ENCODE results near the gene TMEM242. TPM values are rescaled to one million over a fixed set of nuclear protein-coding genes. Genes with fewer than 3 reads are reported as not detected.

Gene TMEM242
- polyA plus RNA-seq, 1 of the 3 experiments (the other 2 are of a cell fraction) = 7.4 TPM

DNA sequence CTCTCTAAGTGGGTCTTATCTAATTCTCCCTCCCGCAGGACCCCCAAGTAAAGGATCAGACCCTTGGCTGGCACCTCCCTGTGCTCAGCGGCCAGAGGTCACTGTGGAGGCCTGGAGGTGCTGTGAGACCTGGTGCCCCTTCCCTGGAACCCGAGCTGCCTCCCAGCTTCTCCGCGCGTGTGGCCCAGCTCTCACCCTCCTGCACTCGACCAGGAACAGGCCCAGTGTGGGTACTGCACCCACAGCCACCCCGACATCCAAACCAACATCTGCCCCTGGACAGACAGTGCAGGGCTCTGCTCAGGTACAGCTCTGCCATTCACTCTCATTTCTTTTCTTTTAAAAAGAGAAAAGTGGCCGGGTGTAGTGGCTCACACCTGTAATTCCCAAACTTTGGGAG lies 42.4 kb downstream of the TMEM242 start:
- no peak for DNase-seq

More for the DNA sequence above, 42.4 kb downstream of the TMEM242 start:
- H3K4me3 ChIP-seq (ENCODE audit: low read depth in 2 of 2, low read length in 1 of 2) = no peak overlapping the region
- no peaks in the 10 kb centered on the region for H4K20me1 ChIP-seq (ENCODE audit: insufficient read depth)
- no peak overlapping the region for H3K9ac ChIP-seq
- no peak for TF ChIP-seq RCOR1 (IDR thresholded peaks at IDR 0.05; ENCODE audit: low read length)
- TF ChIP-seq, protein P1, sequence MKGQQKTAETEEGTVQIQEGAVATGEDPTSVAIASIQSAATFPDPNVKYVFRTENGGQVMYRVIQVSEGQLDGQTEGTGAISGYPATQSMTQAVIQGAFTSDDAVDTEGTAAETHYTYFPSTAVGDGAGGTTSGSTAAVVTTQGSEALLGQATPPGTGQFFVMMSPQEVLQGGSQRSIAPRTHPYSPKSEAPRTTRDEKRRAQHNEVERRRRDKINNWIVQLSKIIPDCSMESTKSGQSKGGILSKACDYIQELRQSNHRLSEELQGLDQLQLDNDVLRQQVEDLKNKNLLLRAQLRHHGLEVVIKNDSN (IDR thresholded peaks at IDR 0.05; ENCODE audit: borderline replicate concordance, low read depth) = no peak
- TF ChIP-seq SMC3 (IDR thresholded peaks at IDR 0.05; ENCODE audit: low read depth, low read length) = no peak
- TF ChIP-seq GABPA (IDR thresholded peaks at IDR 0.05; ENCODE audit: low read depth) = no peak
- TF ChIP-seq, protein P2, sequence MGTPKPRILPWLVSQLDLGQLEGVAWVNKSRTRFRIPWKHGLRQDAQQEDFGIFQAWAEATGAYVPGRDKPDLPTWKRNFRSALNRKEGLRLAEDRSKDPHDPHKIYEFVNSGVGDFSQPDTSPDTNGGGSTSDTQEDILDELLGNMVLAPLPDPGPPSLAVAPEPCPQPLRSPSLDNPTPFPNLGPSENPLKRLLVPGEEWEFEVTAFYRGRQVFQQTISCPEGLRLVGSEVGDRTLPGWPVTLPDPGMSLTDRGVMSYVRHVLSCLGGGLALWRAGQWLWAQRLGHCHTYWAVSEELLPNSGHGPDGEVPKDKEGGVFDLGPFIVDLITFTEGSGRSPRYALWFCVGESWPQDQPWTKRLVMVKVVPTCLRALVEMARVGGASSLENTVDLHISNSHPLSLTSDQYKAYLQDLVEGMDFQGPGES (IDR thresholded peaks at IDR 0.05; ENCODE audit: low read depth, low read length) = no peak
- TF ChIP-seq, protein P3, sequence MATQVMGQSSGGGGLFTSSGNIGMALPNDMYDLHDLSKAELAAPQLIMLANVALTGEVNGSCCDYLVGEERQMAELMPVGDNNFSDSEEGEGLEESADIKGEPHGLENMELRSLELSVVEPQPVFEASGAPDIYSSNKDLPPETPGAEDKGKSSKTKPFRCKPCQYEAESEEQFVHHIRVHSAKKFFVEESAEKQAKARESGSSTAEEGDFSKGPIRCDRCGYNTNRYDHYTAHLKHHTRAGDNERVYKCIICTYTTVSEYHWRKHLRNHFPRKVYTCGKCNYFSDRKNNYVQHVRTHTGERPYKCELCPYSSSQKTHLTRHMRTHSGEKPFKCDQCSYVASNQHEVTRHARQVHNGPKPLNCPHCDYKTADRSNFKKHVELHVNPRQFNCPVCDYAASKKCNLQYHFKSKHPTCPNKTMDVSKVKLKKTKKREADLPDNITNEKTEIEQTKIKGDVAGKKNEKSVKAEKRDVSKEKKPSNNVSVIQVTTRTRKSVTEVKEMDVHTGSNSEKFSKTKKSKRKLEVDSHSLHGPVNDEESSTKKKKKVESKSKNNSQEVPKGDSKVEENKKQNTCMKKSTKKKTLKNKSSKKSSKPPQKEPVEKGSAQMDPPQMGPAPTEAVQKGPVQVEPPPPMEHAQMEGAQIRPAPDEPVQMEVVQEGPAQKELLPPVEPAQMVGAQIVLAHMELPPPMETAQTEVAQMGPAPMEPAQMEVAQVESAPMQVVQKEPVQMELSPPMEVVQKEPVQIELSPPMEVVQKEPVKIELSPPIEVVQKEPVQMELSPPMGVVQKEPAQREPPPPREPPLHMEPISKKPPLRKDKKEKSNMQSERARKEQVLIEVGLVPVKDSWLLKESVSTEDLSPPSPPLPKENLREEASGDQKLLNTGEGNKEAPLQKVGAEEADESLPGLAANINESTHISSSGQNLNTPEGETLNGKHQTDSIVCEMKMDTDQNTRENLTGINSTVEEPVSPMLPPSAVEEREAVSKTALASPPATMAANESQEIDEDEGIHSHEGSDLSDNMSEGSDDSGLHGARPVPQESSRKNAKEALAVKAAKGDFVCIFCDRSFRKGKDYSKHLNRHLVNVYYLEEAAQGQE (IDR thresholded peaks at IDR 0.05; ENCODE audit: low read depth, low read length) = no peak
- no peak for TF ChIP-seq MXI1 (IDR thresholded peaks at IDR 0.05; ENCODE audit: low read depth, low read length)
- no peak for TF ChIP-seq TCF12 (IDR thresholded peaks at IDR 0.05)
- TF ChIP-seq, protein P4, sequence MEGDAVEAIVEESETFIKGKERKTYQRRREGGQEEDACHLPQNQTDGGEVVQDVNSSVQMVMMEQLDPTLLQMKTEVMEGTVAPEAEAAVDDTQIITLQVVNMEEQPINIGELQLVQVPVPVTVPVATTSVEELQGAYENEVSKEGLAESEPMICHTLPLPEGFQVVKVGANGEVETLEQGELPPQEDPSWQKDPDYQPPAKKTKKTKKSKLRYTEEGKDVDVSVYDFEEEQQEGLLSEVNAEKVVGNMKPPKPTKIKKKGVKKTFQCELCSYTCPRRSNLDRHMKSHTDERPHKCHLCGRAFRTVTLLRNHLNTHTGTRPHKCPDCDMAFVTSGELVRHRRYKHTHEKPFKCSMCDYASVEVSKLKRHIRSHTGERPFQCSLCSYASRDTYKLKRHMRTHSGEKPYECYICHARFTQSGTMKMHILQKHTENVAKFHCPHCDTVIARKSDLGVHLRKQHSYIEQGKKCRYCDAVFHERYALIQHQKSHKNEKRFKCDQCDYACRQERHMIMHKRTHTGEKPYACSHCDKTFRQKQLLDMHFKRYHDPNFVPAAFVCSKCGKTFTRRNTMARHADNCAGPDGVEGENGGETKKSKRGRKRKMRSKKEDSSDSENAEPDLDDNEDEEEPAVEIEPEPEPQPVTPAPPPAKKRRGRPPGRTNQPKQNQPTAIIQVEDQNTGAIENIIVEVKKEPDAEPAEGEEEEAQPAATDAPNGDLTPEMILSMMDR (IDR thresholded peaks at IDR 0.05) = no peak
- TF ChIP-seq ELF1 (IDR thresholded peaks at IDR 0.05) = no peak
- no peak for TF ChIP-seq RXRA (IDR thresholded peaks at IDR 0.05; ENCODE audit: borderline replicate concordance, low read depth)
- TF ChIP-seq TEAD4 (IDR thresholded peaks at IDR 0.05; ENCODE audit: borderline replicate concordance, insufficient read depth) = no peak
- TF ChIP-seq, protein P5, sequence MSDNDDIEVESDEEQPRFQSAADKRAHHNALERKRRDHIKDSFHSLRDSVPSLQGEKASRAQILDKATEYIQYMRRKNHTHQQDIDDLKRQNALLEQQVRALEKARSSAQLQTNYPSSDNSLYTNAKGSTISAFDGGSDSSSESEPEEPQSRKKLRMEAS (IDR thresholded peaks at IDR 0.05; ENCODE audit: low read depth) = no peak
- H3K36me3 ChIP-seq (replicated peaks in 1 of 2; ENCODE audit: control insufficient read depth in 1 of 2, insufficient read depth in 2 of 2, low read length in 1 of 2) = no peaks in the 10 kb centered on the region
- no peaks in the 10 kb centered on the region; a peak in 1 of 4 replicates for H3K4me1 ChIP-seq (ENCODE audit: control insufficient read depth in 1 of 2, insufficient read depth in 2 of 2, low read depth in 1 of 2, low read length in 1 of 2)
- H3K27ac ChIP-seq (ENCODE audit: low read depth in 2 of 2, low read length in 1 of 2) = no peak overlapping the region
- POLR2A ChIA-PET = no interaction called here
- no CpG with 5 or more reads among the region's 9 CpGs for WGBS (ENCODE audit: low lambda C conversion rate)
- no peaks in the 10 kb centered on the region for H3K79me2 ChIP-seq (ENCODE audit: insufficient read depth)
- CTCF ChIA-PET = no interaction called here
- H2AFZ ChIP-seq (ENCODE audit: low read depth) = no peak overlapping the region
- H3K9me3 ChIP-seq = no peaks in the 10 kb centered on the region
- no peaks in the 10 kb centered on the region for H3K27me3 ChIP-seq (ENCODE audit: insufficient read depth)
- H3F3A ChIP-seq (replicated peaks; ENCODE audit: insufficient read depth) = no peaks in the 10 kb centered on the region
- H3K4me2 ChIP-seq = no peak overlapping the region
- H3K9me2 ChIP-seq = no peaks in the 10 kb centered on the region
